Sigmoid colon (tissue), 7 donors: ENCODE results near the gene GALNS. TPM values are rescaled to one million over a fixed set of nuclear protein-coding genes. Genes with fewer than 3 reads are reported as not detected.
"Not testable (repeated sequence)": the region's sequence is repeated elsewhere in the genome, so short reads cannot be mapped to it uniquely, and the experiment has no call there.

Experiments used
- DNase-seq: peaks from one replicate; pipeline ENCODE4 v3.0.0-alpha.2; 2019
- H3K27ac ChIP-seq, 4 donors: fragments of 200-600 bp; sonication (generic); one replicate each; pipeline ENCODE4 v1.5.1; 2016 to 2019; ENCODE audit warnings: mild to moderate bottlenecking in 1 of 4
- H3K27me3 ChIP-seq, 3 donors: fragments of 200-600 bp; sonication (generic); one replicate each; pipeline ENCODE4 v1.5.1; 2019; ENCODE audit warnings: mild to moderate bottlenecking in 1 of 3
- H3K36me3 ChIP-seq, 4 donors: fragments of 200-600 bp; sonication (generic); one replicate each; pipeline ENCODE4 v1.5.1; 2016 to 2019
- H3K4me1 ChIP-seq, 4 donors: fragments of 200-600 bp; sonication (generic); one replicate each; pipeline ENCODE4 v1.5.1; 2017 to 2019
- H3K4me3 ChIP-seq, 4 donors: fragments of 200-600 bp; sonication (generic); one replicate each; pipeline ENCODE4 v1.5.1; 2017 to 2019; ENCODE audit warnings: mild to moderate bottlenecking in 2 of 4, moderate library complexity in 1 of 4
- H3K9me3 ChIP-seq, 4 donors: fragments of 200-600 bp in 3 of 4; sonication (generic) in 3 of 4; one replicate each; pipeline versions ENCODE4 v1.5.1 to v1.6.1; 2013 to 2019
- EP300 ChIP-seq, 4 donors: sonication (generic); formaldehyde crosslinking; IDR thresholded peaks; one replicate each; pipeline ENCODE4 v1.6.1; 2017; ENCODE audit warnings: antibody characterized with exemption in 4 of 4
- POLR2A ChIP-seq, 2 donors: fragments of 450-650 bp; IDR thresholded peaks; one replicate each; pipeline ENCODE4 v1.6.1; 2016; ENCODE audit warnings: antibody characterized with exemption in 2 of 2, mild to moderate bottlenecking in 2 of 2, moderate library complexity in 2 of 2
- POLR2AphosphoS5 ChIP-seq, 4 donors: sonication (generic); formaldehyde crosslinking; IDR thresholded peaks; one replicate each; pipeline ENCODE4 v1.6.1; 2017; ENCODE audit warnings: antibody characterized with exemption in 4 of 4
- WGBS, 2 donors: extraction: QIAGEN DNeasy Blood & Tissue Kit; methylation state at CpG; one replicate each; pipeline ENCODE4 v1.1.7; 2013; 5-methylcytosine and 5-hydroxymethylcytosine counted together
- intact Hi-C: fragments of 100-400 bp; cut with DNase I; formaldehyde crosslinking; loops from one replicate; pipeline ENCODE4 v1.15.1; 2023
- polyA plus RNA-seq, 3 donors: library from polyadenylated mRNA; stranded (reverse); fragments of 200-250 nt; gene quantifications; one replicate each; pipeline ENCODE4 v1.2.3, GENCODE V29; 2013
- total RNA-seq, 4 donors: library from RNA; depleted of rRNA; stranded (reverse); fragments of >200 nt; gene quantifications; one replicate each; pipeline ENCODE4 v1.1.0, GENCODE V29; 2016
- TF ChIP-seq, protein P1 (sequence below), 4 experiments: fragments of 450-650 bp in 3 of 4; fragments of 200-600 bp in 1 of 4; IDR thresholded peaks; one replicate each; pipeline ENCODE4 v1.5.1; 2016 to 2019; ENCODE audit warnings: antibody characterized with exemption in 4 of 4, mild to moderate bottlenecking in 3 of 4, moderate library complexity in 2 of 4
- donor health status: healthy with polysubstance abuse.
- donor health status: Bipolar disorder and iron deficiency.
- donor health status: healthy.

Gene GALNS
- total and polyA plus RNA-seq, 7 donors, result 6.2 to 50.4 (median 11.1) TPM

DNA sequence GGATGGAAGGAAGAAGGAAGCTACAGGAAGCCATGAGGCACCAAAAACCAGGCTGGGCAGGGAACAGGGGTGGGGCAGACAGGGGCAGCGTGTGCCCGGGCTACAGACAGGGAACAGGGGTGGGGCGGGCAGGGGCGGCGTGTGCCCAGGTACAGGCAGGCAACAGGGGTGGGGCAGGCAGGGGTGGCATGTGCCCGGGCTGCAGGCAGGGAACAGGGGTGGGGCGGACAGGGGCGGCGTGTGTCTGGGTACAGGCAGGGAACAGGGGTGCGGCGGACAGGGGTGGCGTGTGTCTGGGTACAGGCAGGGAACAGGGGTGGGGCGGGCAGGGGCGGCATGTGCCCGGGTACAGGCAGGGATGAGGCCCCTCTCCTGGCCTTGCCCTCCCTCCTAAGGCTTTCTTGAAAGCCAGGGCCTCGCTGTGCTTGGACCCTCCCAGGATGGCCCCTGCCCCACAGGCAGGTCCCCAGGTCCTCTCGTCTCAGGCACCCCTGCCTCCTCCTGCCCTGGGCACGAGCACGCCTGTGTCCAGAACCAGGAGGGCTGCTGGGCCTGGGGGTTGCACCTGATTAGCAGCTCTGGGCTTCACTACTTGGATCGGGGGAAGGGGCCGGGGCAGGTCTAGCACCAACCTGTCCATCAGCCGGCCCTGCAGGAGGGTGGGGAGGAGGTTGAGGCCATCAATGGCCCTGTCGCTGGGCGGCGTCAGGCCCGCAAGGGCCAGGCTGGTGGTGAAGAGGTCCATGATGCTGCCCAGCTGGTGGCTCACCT is 30.5 kb downstream of the GALNS start:
- intact Hi-C loops, result no loop called here
- no peak for TF ChIP-seq POLR2AphosphoS5 (IDR thresholded peaks at IDR 0.05)
- TF ChIP-seq, protein P1, sequence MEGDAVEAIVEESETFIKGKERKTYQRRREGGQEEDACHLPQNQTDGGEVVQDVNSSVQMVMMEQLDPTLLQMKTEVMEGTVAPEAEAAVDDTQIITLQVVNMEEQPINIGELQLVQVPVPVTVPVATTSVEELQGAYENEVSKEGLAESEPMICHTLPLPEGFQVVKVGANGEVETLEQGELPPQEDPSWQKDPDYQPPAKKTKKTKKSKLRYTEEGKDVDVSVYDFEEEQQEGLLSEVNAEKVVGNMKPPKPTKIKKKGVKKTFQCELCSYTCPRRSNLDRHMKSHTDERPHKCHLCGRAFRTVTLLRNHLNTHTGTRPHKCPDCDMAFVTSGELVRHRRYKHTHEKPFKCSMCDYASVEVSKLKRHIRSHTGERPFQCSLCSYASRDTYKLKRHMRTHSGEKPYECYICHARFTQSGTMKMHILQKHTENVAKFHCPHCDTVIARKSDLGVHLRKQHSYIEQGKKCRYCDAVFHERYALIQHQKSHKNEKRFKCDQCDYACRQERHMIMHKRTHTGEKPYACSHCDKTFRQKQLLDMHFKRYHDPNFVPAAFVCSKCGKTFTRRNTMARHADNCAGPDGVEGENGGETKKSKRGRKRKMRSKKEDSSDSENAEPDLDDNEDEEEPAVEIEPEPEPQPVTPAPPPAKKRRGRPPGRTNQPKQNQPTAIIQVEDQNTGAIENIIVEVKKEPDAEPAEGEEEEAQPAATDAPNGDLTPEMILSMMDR (IDR thresholded peaks at IDR 0.05), result no peak
- no peak for TF ChIP-seq EP300 (IDR thresholded peaks at IDR 0.05)
- TF ChIP-seq POLR2A (IDR thresholded peaks at IDR 0.05), result no peak
- WGBS, 2 donors, result 56 to 85% methylated on average over 26 of the region's 26 CpGs
- Histone ChIP-seq H3K9me3 (no peaks in the 10 kb centered on the region), H3K27me3 (no peaks in the 10 kb centered on the region), H3K27ac (no peak overlapping the region), H3K4me1 (no peaks in the 10 kb centered on the region), H3K4me3 (no peak overlapping the region), H3K36me3 (peaks cover 6 to 71% (median 14%) of the 10 kb centered on the region in 4 donors)
- DNase-seq, result no peak

DNA sequence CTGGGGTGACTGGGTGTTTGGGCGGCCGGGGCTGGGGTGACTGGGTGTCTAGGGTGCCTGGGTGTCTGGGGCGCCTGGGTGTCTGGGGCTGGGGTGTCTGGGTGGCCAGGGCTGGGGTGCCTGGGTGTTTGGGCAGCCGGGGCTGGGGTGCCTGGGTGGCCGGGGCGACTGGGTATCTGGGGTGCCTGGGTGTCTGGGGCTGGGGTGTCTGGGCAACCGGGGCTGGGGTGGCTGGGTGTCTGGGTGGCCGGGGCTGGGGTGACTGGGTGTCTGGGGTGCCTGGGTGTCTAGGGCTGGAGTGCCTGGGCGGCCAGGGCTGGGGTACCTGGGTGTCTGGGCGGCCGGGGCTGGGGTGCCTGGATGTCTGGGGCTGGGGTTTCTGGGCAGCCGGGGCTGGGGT is 31.6 kb downstream of the GALNS start:
- TF ChIP-seq, protein P1 (IDR thresholded peaks at IDR 0.05), result no peak
- TF ChIP-seq POLR2A (IDR thresholded peaks at IDR 0.05) (no peak), EP300 (IDR thresholded peaks at IDR 0.05) (no peak), POLR2AphosphoS5 (IDR thresholded peaks at IDR 0.05) (no peak)
- no peaks in the 10 kb centered on the region for H3K9me3 ChIP-seq
- H3K27ac ChIP-seq, result no peak overlapping the region
- H3K4me3 ChIP-seq, result no peak overlapping the region
- H3K4me1 ChIP-seq, result no peaks in the 10 kb centered on the region
- intact Hi-C loops, result no loop called here
- no peak for DNase-seq
- 89 to 97% methylated on average over 12 of the region's 12 CpGs for WGBS, 2 donors
- peaks cover 6 to 78% (median 14%) of the 10 kb centered on the region in 4 donors for H3K36me3 ChIP-seq
- no peaks in the 10 kb centered on the region for H3K27me3 ChIP-seq

DNA sequence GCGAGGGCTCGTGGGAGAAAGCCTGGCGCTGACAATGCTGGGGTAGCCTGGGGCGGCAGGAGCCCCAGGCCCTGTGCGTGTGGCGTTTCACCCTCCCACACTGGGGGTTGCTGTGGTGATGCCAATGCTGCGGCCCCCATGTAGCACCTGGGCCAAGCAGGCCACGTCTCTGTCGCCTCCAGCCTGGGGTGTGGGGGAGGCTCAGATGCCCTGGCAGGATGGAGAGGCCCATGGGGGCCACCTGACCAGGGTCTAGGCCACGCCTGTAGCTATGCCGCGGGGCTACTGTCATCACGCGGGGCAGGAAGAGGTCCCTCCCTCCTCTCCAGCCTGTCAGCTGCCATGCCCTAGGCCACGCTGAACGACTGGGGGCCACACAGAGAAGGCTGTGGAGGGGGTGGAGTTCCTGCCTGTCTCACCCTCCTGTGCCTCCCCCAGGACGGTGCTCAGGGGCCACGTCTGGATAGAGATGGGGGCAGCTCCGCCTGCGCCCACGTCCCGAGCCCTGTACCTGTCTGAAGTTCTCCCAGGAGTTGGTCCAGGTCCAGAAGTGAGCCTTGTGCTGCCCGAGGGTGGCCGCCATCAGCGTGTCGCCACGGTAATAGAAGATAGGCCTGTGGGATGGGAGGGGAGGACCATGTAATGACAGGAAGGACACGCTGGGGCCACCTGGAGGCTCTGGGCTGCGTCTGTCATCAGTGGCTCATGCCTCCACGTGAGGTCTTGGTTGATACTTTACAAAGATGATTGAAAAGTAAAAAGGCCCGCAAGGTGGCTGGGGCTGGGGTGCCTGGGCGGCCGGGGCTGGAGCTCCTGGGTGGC is 32.3 kb downstream of the GALNS start:
- TF ChIP-seq EP300 (IDR thresholded peaks at IDR 0.05) (no peak), POLR2AphosphoS5 (IDR thresholded peaks at IDR 0.05) (no peak), POLR2A (IDR thresholded peaks at IDR 0.05) (no peak)
- TF ChIP-seq, protein P1 (IDR thresholded peaks at IDR 0.05), result no peak
- Histone ChIP-seq H3K27ac (no peak overlapping the region), H3K4me1 (no peaks in the 10 kb centered on the region), H3K4me3 (no peak overlapping the region), H3K36me3 (peaks cover 6 to 75% (median 14%) of the 10 kb centered on the region in 4 donors), H3K27me3 (no peaks in the 10 kb centered on the region), H3K9me3 (no peaks in the 10 kb centered on the region)
- 87 to 89% methylated on average over 33 of the region's 33 CpGs for WGBS, 2 donors
- intact Hi-C loops, result no loop called here
- DNase-seq, result no peak

DNA sequence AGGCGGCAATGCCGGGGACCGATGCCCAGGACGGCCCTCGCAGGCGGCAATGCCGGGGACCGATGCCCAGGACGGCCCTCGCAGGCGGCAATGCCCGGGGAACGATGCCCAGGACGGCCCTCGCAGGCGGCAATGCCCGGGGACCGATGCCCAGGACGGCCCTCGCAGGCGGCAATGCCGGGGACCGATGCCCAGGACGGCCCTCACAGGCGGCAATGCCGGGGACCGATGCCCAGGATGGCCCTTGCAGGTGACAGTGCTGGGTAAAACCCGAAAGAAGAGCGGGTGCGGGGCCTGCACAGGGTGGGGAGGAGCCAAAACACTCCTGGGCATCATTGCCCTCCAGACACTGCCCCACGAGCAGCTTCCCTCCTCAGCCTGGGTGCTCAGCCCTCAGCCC is 33.1 kb downstream of the GALNS start:
- intact Hi-C loops, H3K4me3 ChIP-seq, H3K9me3 ChIP-seq, H3K27ac ChIP-seq, DNase-seq, H3K4me1 ChIP-seq, H3K27me3 ChIP-seq: not testable (repeated sequence)
- WGBS, 2 donors, result 97% methylated on average over 30 of the region's 31 CpGs
- H3K36me3 ChIP-seq, result peaks cover 6 to 70% (median 14%) of the 10 kb centered on the region in 4 donors

DNA sequence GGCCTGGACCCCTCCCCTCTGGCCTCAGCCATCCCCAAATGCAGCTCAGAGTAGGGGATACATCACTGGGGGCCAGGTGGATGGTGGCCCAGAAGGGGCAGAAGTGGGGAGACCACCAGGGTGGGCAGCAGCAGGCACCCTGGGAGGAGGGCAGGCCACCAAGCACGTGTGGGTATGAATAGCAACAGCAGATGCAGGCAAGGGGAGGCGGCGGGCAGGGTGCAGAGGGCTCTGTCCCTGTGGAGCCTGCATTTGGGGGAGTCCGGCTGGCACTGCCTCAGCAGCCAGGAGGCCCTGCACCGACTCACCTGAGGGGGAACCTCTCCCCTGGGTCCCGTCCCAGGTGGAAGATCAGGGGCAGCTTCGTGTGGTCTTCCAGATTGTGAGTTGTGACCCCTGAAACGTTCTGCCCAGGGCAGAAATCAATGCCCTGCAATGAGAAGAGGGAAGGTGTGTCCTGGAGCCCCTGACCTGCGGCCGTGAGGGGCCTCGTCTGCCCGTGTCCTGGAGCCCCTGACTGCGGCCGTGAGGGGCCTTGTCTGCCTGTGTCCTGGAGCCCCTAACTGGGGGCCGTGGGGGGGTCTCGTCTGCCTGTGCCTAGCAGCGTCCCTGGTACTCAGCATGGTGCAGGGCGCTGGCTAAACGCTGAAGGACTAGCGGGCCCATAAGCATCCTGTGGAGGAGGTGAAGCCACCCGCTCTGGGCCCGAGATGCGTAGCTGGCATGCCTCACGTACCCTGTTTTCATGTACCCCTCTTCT is 34.3 kb downstream of the GALNS start:
- 95% methylated on average over 24 of the region's 24 CpGs for WGBS, 2 donors
- Histone ChIP-seq H3K4me3 (no peak overlapping the region), H3K27ac (no peak overlapping the region), H3K4me1 (no peaks in the 10 kb centered on the region), H3K27me3 (no peaks in the 10 kb centered on the region), H3K9me3 (no peaks in the 10 kb centered on the region), H3K36me3 (peaks cover 6 to 58% (median 11%) of the 10 kb centered on the region in 4 donors)
- no peak for TF ChIP-seq EP300 (IDR thresholded peaks at IDR 0.05)
- TF ChIP-seq POLR2A (IDR thresholded peaks at IDR 0.05), result no peak
- TF ChIP-seq POLR2AphosphoS5 (IDR thresholded peaks at IDR 0.05), result no peak
- TF ChIP-seq, protein P1 (IDR thresholded peaks at IDR 0.05), result no peak
- intact Hi-C loops, result no loop called here
- DNase-seq, result no peak
